DND-41 (cell line): ENCODE data around the gene SLC10A2.

Experiments used
- ATAC-seq: fragments of 200-7000 bp; cut with Tn5 transposase; 3 replicates; pipeline ENCODE4 v1.9.1; 2021; ENCODE audit warnings: low read depth; ENCODE audit not compliant: insufficient read depth
- DNase-seq: peaks from one replicate; pipeline ENCODE4 v3.0.0-alpha.2; 2020
- H2AFZ ChIP-seq: 2 replicates; pipeline ENCODE4 v1.6.0; 2012; ENCODE audit warnings: low read depth, low read length
- H3K27ac ChIP-seq: 2 replicates; pipeline ENCODE4 v1.5.1; 2012; ENCODE audit warnings: low read length, inconsistent platforms
- H3K27me3 ChIP-seq: fragments of 200-600 bp; sonication (generic); 2 replicates; pipeline ENCODE4 v1.6.0; 2012; ENCODE audit warnings: low read length, mild to moderate bottlenecking, inconsistent platforms; ENCODE audit not compliant: insufficient read depth, poor library complexity
- H3K36me3 ChIP-seq: 2 replicates; pipeline ENCODE4 v1.5.1; 2012; ENCODE audit warnings: low read length, inconsistent platforms; ENCODE audit not compliant: insufficient read depth
- H3K4me1 ChIP-seq: 2 replicates; pipeline ENCODE4 v1.5.1; 2012; ENCODE audit warnings: mild to moderate bottlenecking, low read length; ENCODE audit not compliant: insufficient read depth
- H3K4me2 ChIP-seq: 2 replicates; pipeline ENCODE4 v1.6.0; 2012; ENCODE audit warnings: mild to moderate bottlenecking, moderate library complexity, low read length, inconsistent platforms; ENCODE audit not compliant: insufficient read depth
- H3K4me3 ChIP-seq, 2 experiments: fragments of 200-600 bp in 1 of 2; shearing (Covaris generic) in 1 of 2; 2 replicates each; pipeline ENCODE4 v1.5.1; 2012 to 2016; ENCODE audit warnings: inconsistent platforms in 2 of 2, low read length in 2 of 2, mild to moderate bottlenecking in 2 of 2, low read depth in 1 of 2, moderate library complexity in 1 of 2
- H3K79me2 ChIP-seq: 2 replicates; pipeline ENCODE4 v1.6.0; 2012; ENCODE audit warnings: low read length, inconsistent platforms; ENCODE audit not compliant: insufficient read depth
- H3K9ac ChIP-seq: 2 replicates; pipeline ENCODE4 v1.6.0; 2012; ENCODE audit warnings: low read depth, mild to moderate bottlenecking, inconsistent platforms, low read length, moderate library complexity
- H3K9me3 ChIP-seq: 2 replicates; pipeline ENCODE4 v1.5.1; 2012; ENCODE audit warnings: low read length, moderate library complexity, mild to moderate bottlenecking, inconsistent platforms; ENCODE audit not compliant: insufficient read depth, severe bottlenecking
- H4K20me1 ChIP-seq: 2 replicates; pipeline ENCODE4 v1.6.0; 2012; ENCODE audit warnings: low read length; ENCODE audit not compliant: insufficient read depth
- CTCF ChIP-seq: IDR thresholded peaks from 2 replicates; pipeline ENCODE4 v1.5.1; 2012; ENCODE audit warnings: borderline replicate concordance, low read length, moderate library complexity, mild to moderate bottlenecking; ENCODE audit not compliant: poor library complexity, severe bottlenecking; ENCODE audit errors: extremely low read depth
- EZH2 ChIP-seq: IDR thresholded peaks from 3 replicates; pipeline ENCODE4 v1.6.1; 2012; ENCODE audit warnings: borderline replicate concordance, low read depth, mild to moderate bottlenecking, moderate library complexity, low read length, inconsistent platforms; ENCODE audit not compliant: severe bottlenecking

Gene SLC10A2

GRCh38 chr13:103000157-103000556 lies 66.1 kb downstream of the SLC10A2 start:
- Histone ChIP-seq H3K4me3 (no peak overlapping the region), H3K27ac (no peak overlapping the region), H3K4me2 (no peak overlapping the region), H3K27me3 (no peaks in the 10 kb centered on the region), H3K36me3 (no peaks in the 10 kb centered on the region), H3K9me3 (no peaks in the 10 kb centered on the region), H3K9ac (no peak overlapping the region), H3K4me1 (no peaks in the 10 kb centered on the region), H3K79me2 (no peaks in the 10 kb centered on the region), H2AFZ (no peak overlapping the region), H4K20me1 (no peaks in the 10 kb centered on the region)
- no peak for DNase-seq
- TF ChIP-seq CTCF (no peak), EZH2 (no peak)
- no peak for ATAC-seq

- DNase-seq: no peak
- no peaks in the 10 kb centered on the region for H4K20me1 ChIP-seq
- H3K27ac ChIP-seq: no peak overlapping the region
- no peak overlapping the region for H3K4me2 ChIP-seq
- H3K9ac ChIP-seq: no peak overlapping the region
- H3K4me1 ChIP-seq: no peaks in the 10 kb centered on the region
- H3K36me3 ChIP-seq: no peaks in the 10 kb centered on the region
- H3K27me3 ChIP-seq: no peaks in the 10 kb centered on the region
- no peak for TF ChIP-seq EZH2
- TF ChIP-seq CTCF: no peak
- no peaks in the 10 kb centered on the region for H3K79me2 ChIP-seq
- H3K9me3 ChIP-seq: no peaks in the 10 kb centered on the region
- no peak overlapping the region for H3K4me3 ChIP-seq
- no peak overlapping the region for H2AFZ ChIP-seq
- no peak for ATAC-seq
These were observed 66.7 kb downstream of the SLC10A2 start for GRCh38 chr13:102999499-102999898.
